ENCODE measurements around the gene MEN1.

The MEN1 gene

GRCh38 chr11:64810271-64810890 lies at the start of gene MEN1 (continued):
- no peak for TF ChIP-seq ZSCAN16 (tag by site-specific recombination; IDR thresholded peaks at IDR 0.05)
- no peak for TF ChIP-seq SCRT2 (tag by site-specific recombination; IDR thresholded peaks at IDR 0.05)
- TF ChIP-seq WT1 (tag by site-specific recombination; IDR thresholded peaks at IDR 0.05): no peak
- TF ChIP-seq ZNF202 (tag by site-specific recombination; IDR thresholded peaks at IDR 0.05; ENCODE audit: borderline replicate concordance): no peak
- TF ChIP-seq PRDM2 (tag by site-specific recombination; IDR thresholded peaks at IDR 0.05; ENCODE audit: borderline replicate concordance): no peak
- TF ChIP-seq ZBTB10 (tag by site-specific recombination; IDR thresholded peaks at IDR 0.05): peak; percentile 97
- peak; percentile 47; the same call in 1 of the 2 replicates for TF ChIP-seq PRDM10 (tag by site-specific recombination; IDR thresholded peaks at IDR 0.05)
- no peak for TF ChIP-seq ZFP37 (tag by site-specific recombination; IDR thresholded peaks at IDR 0.05)
- peak; percentile 21; the same call in 1 of the 2 replicates for TF ChIP-seq KLF16 (tag by site-specific recombination; IDR thresholded peaks at IDR 0.05)
- peak; percentile 90 for TF ChIP-seq SP2 (tag by site-specific recombination; IDR thresholded peaks at IDR 0.05)
- TF ChIP-seq ZSCAN23 (tag by site-specific recombination; IDR thresholded peaks at IDR 0.05): no peak
- no peak for TF ChIP-seq ZNF521 (tag by site-specific recombination; IDR thresholded peaks at IDR 0.05)
- no peak for TF ChIP-seq ELK4 (IDR thresholded peaks at IDR 0.05; ENCODE audit: borderline replicate concordance, low read depth, low read length)
- no peak for TF ChIP-seq ZNF266 (tag by site-specific recombination; IDR thresholded peaks at IDR 0.05; ENCODE audit: low read depth)

All from HEK293 (cell line).